ENCODE measurements around the gene PTGIS.

Gene PTGIS

GRCh38 chr20:49517805-49518100 lies 50.2 kb downstream of the PTGIS start:
- no peak overlapping the region for H3K27ac ChIP-seq (replicated peaks)
- no peak overlapping the region for H3K4me3 ChIP-seq (replicated peaks; ENCODE audit: insufficient read depth, low read length)
- no peak for DNase-seq (ENCODE audit: low read depth in 1 of 2, low spot score in 1 of 2)
- TF ChIP-seq GABPA (IDR thresholded peaks at IDR 0.05; ENCODE audit: low read depth): no peak
- peaks cover 7% of the 10 kb centered on the region for H3K27me3 ChIP-seq (ENCODE audit: insufficient read depth, poor library complexity, severe bottlenecking)

DNA sequence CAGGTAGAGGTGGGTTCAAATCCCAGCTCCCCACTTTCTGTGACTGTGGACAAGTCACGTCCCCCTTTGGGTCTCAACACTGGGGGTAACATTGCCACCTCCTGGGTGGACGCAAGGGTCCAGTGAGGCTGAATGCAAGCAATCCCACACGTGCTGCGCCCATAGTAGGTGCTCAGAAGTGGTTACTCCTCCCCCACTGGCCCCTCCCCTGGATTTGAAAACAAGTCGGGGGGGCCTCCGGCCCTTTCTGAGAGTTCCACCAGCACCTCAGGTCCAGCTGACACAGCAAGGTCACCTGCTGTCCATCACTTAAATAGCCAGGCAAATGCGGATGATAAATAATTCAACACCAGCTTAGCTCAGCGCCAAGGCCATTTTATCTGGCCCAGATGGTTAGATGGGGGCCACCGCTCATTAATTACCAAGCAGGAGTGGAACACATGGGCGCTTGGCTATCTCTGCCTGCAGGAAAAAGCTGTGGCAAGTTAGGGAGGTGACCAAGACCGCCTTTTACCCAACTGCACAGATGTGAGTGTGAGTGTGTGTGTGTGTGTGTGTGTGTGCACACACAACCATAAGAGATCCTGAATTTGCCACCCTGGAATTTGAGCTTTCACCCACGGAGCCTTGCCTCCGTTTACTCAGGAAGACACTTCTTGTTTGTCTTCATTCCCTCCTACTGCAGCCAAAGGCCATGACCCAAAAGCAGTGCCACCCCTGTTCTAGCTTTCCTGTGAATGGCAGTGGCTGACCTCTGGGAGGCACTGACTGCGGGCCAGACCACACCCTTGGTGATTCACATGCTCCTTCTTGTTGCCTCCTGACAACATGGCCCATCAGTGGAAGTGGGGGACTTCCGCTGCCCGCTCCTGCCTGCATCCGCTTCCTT lies 50.8 kb downstream of the PTGIS start:
- no peak overlapping the region for H3K4me3 ChIP-seq (replicated peaks; ENCODE audit: insufficient read depth, low read length)
- no peak for DNase-seq (ENCODE audit: low read depth in 1 of 2, low spot score in 1 of 2)
- TF ChIP-seq SPI1 (IDR thresholded peaks at IDR 0.05; ENCODE audit: borderline replicate concordance, low read depth) (no peak), GABPA (IDR thresholded peaks at IDR 0.05; ENCODE audit: low read depth) (no peak), POLR2AphosphoS5 (IDR thresholded peaks at IDR 0.05; ENCODE audit: low read depth) (no peak), REST (IDR thresholded peaks at IDR 0.05; ENCODE audit: insufficient replicate concordance, low read depth) (no peak)
- TF ChIP-seq, protein P1, sequence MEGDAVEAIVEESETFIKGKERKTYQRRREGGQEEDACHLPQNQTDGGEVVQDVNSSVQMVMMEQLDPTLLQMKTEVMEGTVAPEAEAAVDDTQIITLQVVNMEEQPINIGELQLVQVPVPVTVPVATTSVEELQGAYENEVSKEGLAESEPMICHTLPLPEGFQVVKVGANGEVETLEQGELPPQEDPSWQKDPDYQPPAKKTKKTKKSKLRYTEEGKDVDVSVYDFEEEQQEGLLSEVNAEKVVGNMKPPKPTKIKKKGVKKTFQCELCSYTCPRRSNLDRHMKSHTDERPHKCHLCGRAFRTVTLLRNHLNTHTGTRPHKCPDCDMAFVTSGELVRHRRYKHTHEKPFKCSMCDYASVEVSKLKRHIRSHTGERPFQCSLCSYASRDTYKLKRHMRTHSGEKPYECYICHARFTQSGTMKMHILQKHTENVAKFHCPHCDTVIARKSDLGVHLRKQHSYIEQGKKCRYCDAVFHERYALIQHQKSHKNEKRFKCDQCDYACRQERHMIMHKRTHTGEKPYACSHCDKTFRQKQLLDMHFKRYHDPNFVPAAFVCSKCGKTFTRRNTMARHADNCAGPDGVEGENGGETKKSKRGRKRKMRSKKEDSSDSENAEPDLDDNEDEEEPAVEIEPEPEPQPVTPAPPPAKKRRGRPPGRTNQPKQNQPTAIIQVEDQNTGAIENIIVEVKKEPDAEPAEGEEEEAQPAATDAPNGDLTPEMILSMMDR (IDR thresholded peaks at IDR 0.05; ENCODE audit: insufficient read depth, low read length): no peak
- peaks cover 4% of the 10 kb centered on the region for H3K27me3 ChIP-seq (ENCODE audit: insufficient read depth, poor library complexity, severe bottlenecking)
- H3K27ac ChIP-seq (replicated peaks): no peak overlapping the region

GRCh38 chr20:49515586-49515985 lies 52.4 kb downstream of the PTGIS start:
- TF ChIP-seq POLR2AphosphoS5 (IDR thresholded peaks at IDR 0.05; ENCODE audit: low read depth) (no peak), GABPA (IDR thresholded peaks at IDR 0.05; ENCODE audit: low read depth) (no peak), SPI1 (IDR thresholded peaks at IDR 0.05; ENCODE audit: borderline replicate concordance, low read depth) (no peak)
- TF ChIP-seq, protein P1 (IDR thresholded peaks at IDR 0.05; ENCODE audit: insufficient read depth, low read length): no peak
- peaks cover 4% of the 10 kb centered on the region for H3K27me3 ChIP-seq (ENCODE audit: insufficient read depth, poor library complexity, severe bottlenecking)
- no peak overlapping the region for H3K4me3 ChIP-seq (replicated peaks; ENCODE audit: insufficient read depth, low read length)
- no peak for DNase-seq (ENCODE audit: low read depth in 1 of 2, low spot score in 1 of 2)
- H3K27ac ChIP-seq (replicated peaks): no peak overlapping the region

DNA sequence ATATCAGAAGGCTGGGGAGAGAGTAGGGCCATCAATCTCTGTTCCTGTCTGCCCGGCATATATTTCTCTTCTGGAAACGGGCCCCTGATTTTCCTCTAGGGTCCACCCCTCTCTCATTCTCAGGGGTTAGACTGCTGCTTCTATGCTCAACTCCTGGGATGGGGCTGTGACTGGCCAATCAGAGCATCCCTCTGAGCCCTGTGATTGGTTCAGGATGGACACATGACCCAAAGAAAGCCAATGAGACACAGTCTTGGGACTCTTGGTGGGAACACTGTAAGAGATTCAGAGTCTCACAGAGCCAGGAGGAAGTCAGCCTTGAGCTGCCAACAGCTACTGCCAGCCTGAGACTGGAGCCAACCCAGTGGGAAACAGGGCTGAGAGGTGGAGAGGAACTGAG lies 54.4 kb downstream of the PTGIS start:
- H3K4me3 ChIP-seq (replicated peaks; ENCODE audit: insufficient read depth, low read length): no peak overlapping the region
- peaks cover 7% of the 10 kb centered on the region for H3K27me3 ChIP-seq (ENCODE audit: insufficient read depth, poor library complexity, severe bottlenecking)
- H3K27ac ChIP-seq (replicated peaks): no peak overlapping the region
- DNase-seq (ENCODE audit: low read depth in 1 of 2, low spot score in 1 of 2): no peak
- no peak for TF ChIP-seq REST (IDR thresholded peaks at IDR 0.05; ENCODE audit: insufficient replicate concordance, low read depth)
- TF ChIP-seq, protein P1 (IDR thresholded peaks at IDR 0.05; ENCODE audit: insufficient read depth, low read length): no peak
- TF ChIP-seq SPI1 (IDR thresholded peaks at IDR 0.05; ENCODE audit: borderline replicate concordance, low read depth): no peak
- TF ChIP-seq POLR2AphosphoS5 (IDR thresholded peaks at IDR 0.05; ENCODE audit: low read depth): no peak
- TF ChIP-seq GABPA (IDR thresholded peaks at IDR 0.05; ENCODE audit: low read depth): no peak
